ENCODE results near the gene PRKAG2.
A peak's percentile ranks its signal among the peaks of the same experiment; 100 is the strongest.

DNA sequence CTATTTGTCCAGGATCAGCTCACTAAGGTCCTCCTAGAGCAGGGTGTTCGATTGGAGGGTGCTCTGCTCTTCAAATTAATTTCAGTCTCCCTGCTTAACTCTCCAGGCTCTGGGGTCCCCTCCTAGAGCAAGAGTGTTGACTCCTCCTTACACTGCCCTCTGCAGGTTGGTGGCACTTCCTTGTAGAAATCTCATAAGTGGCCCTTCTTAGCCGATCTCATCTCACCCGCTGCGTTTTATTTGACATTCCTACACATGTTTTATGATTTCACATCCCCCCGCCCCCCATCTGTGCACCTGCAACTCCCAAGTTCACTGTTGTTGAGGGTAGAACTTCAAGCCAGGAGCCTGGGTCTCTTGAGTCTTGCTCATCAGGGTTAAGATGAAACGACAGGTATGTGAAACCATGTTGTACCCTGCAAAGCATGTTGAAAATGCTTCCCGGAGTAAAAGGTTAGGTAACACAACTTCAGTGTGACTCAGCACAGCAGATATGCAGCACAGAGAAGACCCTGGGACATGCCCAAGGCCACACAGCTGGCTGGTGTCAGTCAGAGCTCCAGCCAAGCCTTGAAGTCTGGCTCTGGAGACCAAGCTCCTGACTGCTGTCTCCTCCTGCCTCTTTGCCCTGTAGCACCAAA lies 171.2 kb downstream of the PRKAG2 start:
- TF ChIP-seq, protein P1, sequence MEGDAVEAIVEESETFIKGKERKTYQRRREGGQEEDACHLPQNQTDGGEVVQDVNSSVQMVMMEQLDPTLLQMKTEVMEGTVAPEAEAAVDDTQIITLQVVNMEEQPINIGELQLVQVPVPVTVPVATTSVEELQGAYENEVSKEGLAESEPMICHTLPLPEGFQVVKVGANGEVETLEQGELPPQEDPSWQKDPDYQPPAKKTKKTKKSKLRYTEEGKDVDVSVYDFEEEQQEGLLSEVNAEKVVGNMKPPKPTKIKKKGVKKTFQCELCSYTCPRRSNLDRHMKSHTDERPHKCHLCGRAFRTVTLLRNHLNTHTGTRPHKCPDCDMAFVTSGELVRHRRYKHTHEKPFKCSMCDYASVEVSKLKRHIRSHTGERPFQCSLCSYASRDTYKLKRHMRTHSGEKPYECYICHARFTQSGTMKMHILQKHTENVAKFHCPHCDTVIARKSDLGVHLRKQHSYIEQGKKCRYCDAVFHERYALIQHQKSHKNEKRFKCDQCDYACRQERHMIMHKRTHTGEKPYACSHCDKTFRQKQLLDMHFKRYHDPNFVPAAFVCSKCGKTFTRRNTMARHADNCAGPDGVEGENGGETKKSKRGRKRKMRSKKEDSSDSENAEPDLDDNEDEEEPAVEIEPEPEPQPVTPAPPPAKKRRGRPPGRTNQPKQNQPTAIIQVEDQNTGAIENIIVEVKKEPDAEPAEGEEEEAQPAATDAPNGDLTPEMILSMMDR (IDR thresholded peaks at IDR 0.05) = peak in 5 of 6 experiments; percentile 22 to 53 (median 38)
- no peak for TF ChIP-seq POLR2A (IDR thresholded peaks at IDR 0.05)
